AG09309 (cell line): ENCODE data around the gene CYP39A1.

Source experiments
- DNase-seq: peaks from one replicate; pipeline ENCODE4 v3.0.0-alpha.2; 2010; ENCODE audit warnings: low read depth
- H3K4me3 ChIP-seq: 2 replicates; pipeline ENCODE4 v1.5.1; 2011; ENCODE audit warnings: mild to moderate bottlenecking, low read depth, low read length, moderate library complexity; ENCODE audit not compliant: control insufficient read depth
- TF ChIP-seq, protein P1 (sequence below): IDR thresholded peaks from 2 replicates; pipeline ENCODE4 v1.5.1; 2011; ENCODE audit warnings: mild to moderate bottlenecking, low read depth, low read length, inconsistent platforms; ENCODE audit not compliant: insufficient read depth, control insufficient read depth; ENCODE audit errors: missing control alignments

CYP39A1 gene

DNA sequence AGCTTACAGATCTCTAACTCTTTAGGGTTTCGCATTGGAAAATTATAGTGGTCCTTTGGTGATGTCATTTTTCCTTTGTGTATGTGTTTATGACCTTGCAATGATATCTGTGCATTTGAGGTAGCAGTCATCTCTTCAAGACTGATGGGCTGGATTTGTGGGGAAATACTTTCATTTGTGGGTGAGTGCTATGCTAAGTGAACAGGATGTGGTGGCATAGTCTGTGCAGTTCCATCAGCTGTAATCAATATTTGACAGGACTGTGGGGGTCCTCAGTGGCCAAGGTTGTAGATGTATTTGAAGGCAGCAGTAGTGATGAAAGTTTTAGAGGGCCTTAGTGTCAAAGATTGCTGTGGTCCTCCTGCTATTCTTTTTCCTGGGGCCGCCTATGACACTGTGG is 79.5 kb downstream of the CYP39A1 start:
- TF ChIP-seq, protein P1, sequence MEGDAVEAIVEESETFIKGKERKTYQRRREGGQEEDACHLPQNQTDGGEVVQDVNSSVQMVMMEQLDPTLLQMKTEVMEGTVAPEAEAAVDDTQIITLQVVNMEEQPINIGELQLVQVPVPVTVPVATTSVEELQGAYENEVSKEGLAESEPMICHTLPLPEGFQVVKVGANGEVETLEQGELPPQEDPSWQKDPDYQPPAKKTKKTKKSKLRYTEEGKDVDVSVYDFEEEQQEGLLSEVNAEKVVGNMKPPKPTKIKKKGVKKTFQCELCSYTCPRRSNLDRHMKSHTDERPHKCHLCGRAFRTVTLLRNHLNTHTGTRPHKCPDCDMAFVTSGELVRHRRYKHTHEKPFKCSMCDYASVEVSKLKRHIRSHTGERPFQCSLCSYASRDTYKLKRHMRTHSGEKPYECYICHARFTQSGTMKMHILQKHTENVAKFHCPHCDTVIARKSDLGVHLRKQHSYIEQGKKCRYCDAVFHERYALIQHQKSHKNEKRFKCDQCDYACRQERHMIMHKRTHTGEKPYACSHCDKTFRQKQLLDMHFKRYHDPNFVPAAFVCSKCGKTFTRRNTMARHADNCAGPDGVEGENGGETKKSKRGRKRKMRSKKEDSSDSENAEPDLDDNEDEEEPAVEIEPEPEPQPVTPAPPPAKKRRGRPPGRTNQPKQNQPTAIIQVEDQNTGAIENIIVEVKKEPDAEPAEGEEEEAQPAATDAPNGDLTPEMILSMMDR = no peak
- no peak overlapping the region for H3K4me3 ChIP-seq
- no peak for DNase-seq

DNA sequence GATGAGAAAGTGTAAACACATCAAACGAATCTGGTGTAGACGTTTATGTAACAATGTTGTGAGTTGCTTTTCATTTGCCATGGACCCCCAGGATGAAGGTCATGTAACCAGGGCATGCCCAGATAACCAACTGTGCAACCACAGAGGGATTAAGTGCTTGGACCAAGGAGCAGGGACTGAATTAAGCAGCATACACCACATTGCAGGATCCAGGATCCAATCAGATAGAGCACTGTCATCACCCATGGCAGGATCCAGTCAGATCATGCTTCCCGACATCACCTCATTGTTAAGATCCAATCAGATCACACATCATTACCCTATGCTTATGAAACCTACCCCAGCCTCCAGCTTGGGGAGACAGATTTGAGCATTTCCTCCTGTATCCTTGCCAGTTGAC is 87.1 kb downstream of the CYP39A1 start:
- TF ChIP-seq, protein P1 = no peak
- H3K4me3 ChIP-seq = no peak overlapping the region
- DNase-seq = no peak

DNA sequence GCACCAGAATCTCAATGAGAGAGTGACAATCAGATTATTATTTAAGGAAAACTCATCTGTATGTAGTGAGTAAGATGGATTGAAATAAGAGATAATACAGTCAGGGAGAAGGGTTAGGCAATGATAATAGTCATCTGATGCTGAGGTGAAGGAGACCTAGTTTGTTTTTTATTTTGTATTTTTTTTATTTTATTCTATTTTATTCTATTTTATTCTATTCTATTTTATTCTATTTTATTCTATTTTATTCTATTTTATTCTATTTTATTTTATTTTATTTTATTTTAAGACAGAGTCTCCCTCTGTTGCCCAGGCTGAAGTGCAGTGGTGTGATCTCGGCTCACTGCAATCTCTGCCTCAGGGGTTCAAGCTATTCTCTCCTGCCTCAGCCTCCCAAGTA is 88.7 kb downstream of the CYP39A1 start:
- DNase-seq = no peak
- TF ChIP-seq, protein P1 = no peak
- no peak overlapping the region for H3K4me3 ChIP-seq

DNA sequence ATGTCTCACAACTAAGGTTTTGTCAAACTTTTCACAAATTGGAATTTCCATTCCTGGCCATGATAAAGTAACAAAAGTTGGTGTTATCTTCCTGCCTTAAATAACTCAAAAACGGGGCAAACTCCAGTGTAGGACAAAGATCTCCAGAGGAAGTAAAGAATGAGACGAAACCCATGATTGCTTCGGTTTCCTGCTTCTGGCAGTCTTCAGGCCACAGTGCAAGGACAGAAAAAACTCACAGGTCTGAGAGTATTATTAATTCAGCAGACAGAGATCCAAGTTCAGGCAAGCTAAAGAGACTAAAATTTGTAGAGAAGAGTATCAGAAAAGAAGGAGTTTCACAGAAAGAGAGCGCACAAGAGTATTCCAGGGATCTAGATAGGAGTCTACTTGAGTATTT is 96.6 kb downstream of the CYP39A1 start:
- no peak for DNase-seq
- no peak overlapping the region for H3K4me3 ChIP-seq
- TF ChIP-seq, protein P1 = no peak

DNA sequence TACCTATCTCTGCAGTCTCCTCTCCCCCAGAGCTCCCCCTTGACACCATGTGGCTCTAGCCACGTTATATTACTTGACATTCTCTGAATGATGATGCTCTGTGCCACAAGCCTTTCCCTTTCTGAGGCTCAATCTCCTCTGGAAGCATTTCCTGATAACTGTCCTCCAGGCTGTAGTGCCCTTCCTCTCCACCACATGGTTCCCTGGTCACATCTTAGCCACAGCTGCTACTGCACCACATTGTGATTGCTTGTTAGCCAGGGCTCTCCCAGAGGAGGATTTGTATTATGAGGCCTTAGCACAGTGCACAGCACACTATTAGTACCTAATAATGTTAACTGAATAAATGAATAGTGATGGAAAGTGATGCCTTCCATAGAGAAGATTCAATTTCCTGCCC is 97.5 kb downstream of the CYP39A1 start:
- H3K4me3 ChIP-seq = no peak overlapping the region
- TF ChIP-seq, protein P1 = no peak
- DNase-seq = no peak

DNA sequence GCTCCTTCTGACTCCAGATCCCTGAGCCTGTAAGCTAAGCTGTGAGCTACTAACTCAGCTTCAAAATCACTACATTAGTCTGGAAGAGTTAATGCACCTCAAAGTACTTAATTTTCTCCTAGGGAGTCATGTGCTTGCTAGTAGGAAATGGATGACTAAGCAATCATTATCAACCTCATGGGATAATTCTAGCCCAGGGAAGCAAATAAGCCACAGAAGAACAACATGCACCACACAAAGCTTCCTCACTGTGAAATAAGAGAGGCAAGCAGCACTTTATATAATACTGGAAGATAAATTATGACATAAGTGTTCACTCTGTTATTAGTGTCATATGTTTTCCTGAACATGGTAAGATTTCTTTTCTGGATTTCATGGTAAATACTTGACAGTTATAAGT is 103.5 kb downstream of the CYP39A1 start:
- no peak overlapping the region for H3K4me3 ChIP-seq
- DNase-seq = no peak
- TF ChIP-seq, protein P1 = no peak

DNA sequence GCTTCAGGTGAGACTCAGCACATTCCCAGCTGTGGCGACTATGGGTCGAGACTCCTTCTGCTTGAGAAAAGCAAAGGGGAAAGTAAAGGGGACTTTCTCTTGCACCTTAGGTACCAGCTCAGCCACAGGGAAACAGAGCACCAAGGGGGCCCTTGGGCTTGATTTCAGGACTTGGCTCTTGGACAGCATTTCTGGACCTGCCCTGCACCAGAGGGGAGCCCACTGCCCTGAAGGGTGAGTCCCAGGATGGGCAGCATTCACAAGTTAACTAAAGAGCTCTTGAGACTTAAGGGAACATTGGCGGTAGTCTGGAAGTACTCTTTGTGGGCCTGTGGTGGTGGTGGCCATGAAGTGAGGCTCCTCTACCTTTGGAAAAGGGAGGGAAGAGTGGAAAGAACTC is 111.1 kb downstream of the CYP39A1 start:
- TF ChIP-seq, protein P1 = no peak
- H3K4me3 ChIP-seq = no peak overlapping the region
- DNase-seq = no peak
